Mucosa of descending colon (tissue), 3 donors: ENCODE results near the gene MRGPRD. TPM values are rescaled to one million over a fixed set of nuclear protein-coding genes. Genes with fewer than 3 reads are reported as not detected.

ENCODE experiments used
- ATAC-seq: fragments of 200-7000 bp; cut with Tn5 transposase; one replicate; pipeline ENCODE4 v1.9.1; 2020; ENCODE audit warnings: mild to moderate bottlenecking, moderate library complexity
- DNase-seq, 3 donors: peaks; one replicate each; pipeline ENCODE4 v3.0.0-alpha.2; 2020
- H3K36me3 ChIP-seq: fragments of 200-600 bp; one replicate; pipeline ENCODE4 v1.8.0; 2021; ENCODE audit warnings: low read depth, mild to moderate bottlenecking
- H3K4me1 ChIP-seq: fragments of 200-600 bp; one replicate; pipeline ENCODE4 v1.8.0; 2021; ENCODE audit warnings: low read depth, mild to moderate bottlenecking
- H3K4me3 ChIP-seq: fragments of 200-600 bp; one replicate; pipeline ENCODE4 v1.8.0; 2021; ENCODE audit warnings: mild to moderate bottlenecking
- H3K9me3 ChIP-seq: fragments of 200-600 bp; one replicate; pipeline ENCODE4 v1.8.0; 2021; ENCODE audit warnings: mild to moderate bottlenecking
- intact Hi-C, 2 donors: fragments of 100-400 bp; cut with DNase I in 1 of 2; cut with micrococcal nuclease in 1 of 2; formaldehyde crosslinking; loops; one replicate each; pipeline versions ENCODE4 v1.11.0 to v1.11.1; 2022; cut with DNase I, micrococcal nuclease
- total RNA-seq, 3 donors: library from RNA; stranded (reverse); fragmentation: NEBNext Ultra II Directional in 2 of 3; extraction: Animal tissue kit (Norgen Biotek cat#: 25700) in 2 of 3; gene quantifications; one replicate each; pipeline versions ENCODE4 v1.2.1 to v1.2.4, GENCODE V29; 2021 to 2023
- TF ChIP-seq, protein P1 (sequence below): fragments of 200-600 bp; IDR thresholded peaks from one replicate; pipeline ENCODE4 v1.8.0; 2022; ENCODE audit warnings: antibody characterized with exemption, mild to moderate bottlenecking
- donor health status: DM: no; HTN: no; CAD: no; lungs with moderate emphysema.
- donor health status: DM: no; HTN: no; CAD: no.
- donor health status: DM: no; HTN: yes; CAD: no.

The MRGPRD gene
- total RNA-seq, 3 donors from 2014 or later = 0.41 TPM; not detected in 2

GRCh38 chr11:68935066-68935465, 45.7 kb downstream of the MRGPRD start:
- Histone ChIP-seq H3K36me3 (no peaks in the 10 kb centered on the region), H3K4me1 (no peaks in the 10 kb centered on the region)

GRCh38 chr11:68934666-68935065, 46.1 kb downstream of the MRGPRD start:
- TF ChIP-seq, protein P1, sequence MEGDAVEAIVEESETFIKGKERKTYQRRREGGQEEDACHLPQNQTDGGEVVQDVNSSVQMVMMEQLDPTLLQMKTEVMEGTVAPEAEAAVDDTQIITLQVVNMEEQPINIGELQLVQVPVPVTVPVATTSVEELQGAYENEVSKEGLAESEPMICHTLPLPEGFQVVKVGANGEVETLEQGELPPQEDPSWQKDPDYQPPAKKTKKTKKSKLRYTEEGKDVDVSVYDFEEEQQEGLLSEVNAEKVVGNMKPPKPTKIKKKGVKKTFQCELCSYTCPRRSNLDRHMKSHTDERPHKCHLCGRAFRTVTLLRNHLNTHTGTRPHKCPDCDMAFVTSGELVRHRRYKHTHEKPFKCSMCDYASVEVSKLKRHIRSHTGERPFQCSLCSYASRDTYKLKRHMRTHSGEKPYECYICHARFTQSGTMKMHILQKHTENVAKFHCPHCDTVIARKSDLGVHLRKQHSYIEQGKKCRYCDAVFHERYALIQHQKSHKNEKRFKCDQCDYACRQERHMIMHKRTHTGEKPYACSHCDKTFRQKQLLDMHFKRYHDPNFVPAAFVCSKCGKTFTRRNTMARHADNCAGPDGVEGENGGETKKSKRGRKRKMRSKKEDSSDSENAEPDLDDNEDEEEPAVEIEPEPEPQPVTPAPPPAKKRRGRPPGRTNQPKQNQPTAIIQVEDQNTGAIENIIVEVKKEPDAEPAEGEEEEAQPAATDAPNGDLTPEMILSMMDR = no peak
- no peaks in the 10 kb centered on the region for H3K36me3 ChIP-seq
- intact Hi-C loops = no loop called here
- no peaks in the 10 kb centered on the region for H3K9me3 ChIP-seq
- DNase-seq (no peak), ATAC-seq (no peak)
- H3K4me1 ChIP-seq = no peaks in the 10 kb centered on the region
- no peak overlapping the region for H3K4me3 ChIP-seq

More at GRCh38 chr11:68935066-68935465, 45.7 kb downstream of the MRGPRD start:
- TF ChIP-seq, protein P1 = no peak
- no peak overlapping the region for H3K4me3 ChIP-seq
- ATAC-seq (no peak), DNase-seq (no peak)
- intact Hi-C loops = no loop called here
- no peaks in the 10 kb centered on the region for H3K9me3 ChIP-seq

DNA sequence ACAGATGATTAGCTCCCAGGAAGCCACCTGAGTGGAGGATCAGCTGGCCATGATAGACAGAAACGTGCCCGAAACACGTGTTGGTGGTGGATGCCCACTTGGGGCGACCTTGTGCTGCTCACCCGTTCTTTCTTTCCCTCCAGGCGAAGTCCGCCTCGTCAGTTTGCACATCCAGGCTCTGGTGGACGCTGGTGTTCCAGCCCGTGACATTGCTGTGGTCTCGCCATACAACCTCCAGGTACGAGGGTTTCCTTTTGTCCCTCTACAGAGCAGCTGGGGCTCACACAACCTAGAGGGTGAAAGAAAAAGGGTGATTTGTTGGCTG, 46.5 kb downstream of the MRGPRD start:
- TF ChIP-seq, protein P1 = no peak
- no peaks in the 10 kb centered on the region for H3K4me1 ChIP-seq
- intact Hi-C loops = no loop called here
- H3K36me3 ChIP-seq = no peaks in the 10 kb centered on the region
- ATAC-seq (no peak), DNase-seq (no peak)
- H3K9me3 ChIP-seq = no peaks in the 10 kb centered on the region
- no peak overlapping the region for H3K4me3 ChIP-seq

DNA sequence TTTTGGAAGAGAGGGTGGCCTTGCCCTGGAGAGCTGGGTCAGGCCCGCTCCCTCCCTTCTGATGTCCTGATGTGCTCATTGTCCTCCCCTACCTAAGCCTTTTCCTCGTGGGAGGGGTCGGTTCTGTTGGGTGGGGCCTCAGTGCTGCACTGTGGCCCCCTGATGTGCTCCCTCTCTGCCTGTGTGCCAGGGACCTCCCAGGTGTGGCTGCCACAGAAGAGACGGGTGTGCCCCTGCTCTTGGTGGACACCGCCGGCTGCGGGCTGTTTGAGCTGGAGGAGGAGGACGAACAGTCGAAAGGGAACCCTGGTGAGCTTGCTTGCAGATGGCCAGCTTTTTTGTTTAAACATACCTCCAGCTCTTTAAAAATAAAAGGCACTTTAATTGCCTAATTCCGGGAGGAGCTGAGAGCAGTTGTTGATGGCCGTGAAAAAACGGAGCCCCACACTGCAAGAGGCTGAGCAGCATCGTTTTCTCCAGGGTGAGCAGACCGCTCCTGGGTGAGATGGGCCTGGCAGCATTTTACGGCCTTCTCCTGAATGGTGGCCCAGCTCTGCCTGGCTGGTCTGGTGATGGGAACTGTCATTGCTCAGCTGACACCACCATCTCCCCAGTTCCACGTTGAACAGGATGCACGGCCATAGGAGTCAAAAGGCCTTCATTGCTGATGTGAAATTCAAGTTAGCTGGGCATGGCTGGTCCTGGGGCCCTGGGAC, 47.0 kb downstream of the MRGPRD start:
- intact Hi-C loops = no loop called here
- no peak overlapping the region for H3K4me3 ChIP-seq
- no peaks in the 10 kb centered on the region for H3K36me3 ChIP-seq
- no peaks in the 10 kb centered on the region for H3K4me1 ChIP-seq
- ATAC-seq = no peak
- DNase-seq = no peak
- no peaks in the 10 kb centered on the region for H3K9me3 ChIP-seq
- TF ChIP-seq, protein P1 = no peak

DNA sequence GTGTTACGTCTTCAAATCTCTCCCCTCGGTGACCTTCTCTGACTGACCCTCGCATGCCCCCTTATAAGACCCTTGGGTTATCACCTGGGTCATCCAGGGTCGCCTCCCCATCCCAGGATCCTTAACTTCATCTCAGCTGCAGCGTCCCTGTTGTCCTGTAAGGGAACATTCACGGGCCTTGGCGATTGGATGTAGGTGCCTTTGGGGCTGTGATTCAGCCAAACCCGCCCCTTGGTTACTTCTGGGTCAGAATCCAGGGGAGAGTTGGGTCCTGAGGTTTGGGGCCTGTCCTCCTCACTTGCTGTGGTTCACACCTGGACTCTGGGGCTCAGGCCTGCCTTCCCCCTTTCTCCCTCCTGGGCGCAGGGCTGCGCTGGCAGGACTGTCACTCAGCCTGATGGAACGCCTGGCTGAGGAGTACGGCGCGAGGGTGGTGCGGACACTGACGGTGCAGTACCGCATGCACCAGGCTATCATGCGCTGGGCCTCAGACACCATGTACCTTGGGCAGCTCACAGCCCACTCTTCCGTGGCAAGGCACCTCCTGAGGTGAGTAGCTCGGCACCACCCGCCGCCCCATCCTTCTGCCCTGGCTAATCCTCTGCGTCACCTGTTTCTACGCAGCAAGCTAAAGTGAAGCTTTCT, 47.7 kb downstream of the MRGPRD start:
- no peak for DNase-seq
- TF ChIP-seq, protein P1 = no peak
- H3K36me3 ChIP-seq = no peaks in the 10 kb centered on the region
- H3K9me3 ChIP-seq = no peaks in the 10 kb centered on the region
- intact Hi-C loops = no loop called here
- no peaks in the 10 kb centered on the region for H3K4me1 ChIP-seq
- ATAC-seq = no peak
- no peak overlapping the region for H3K4me3 ChIP-seq
